GM04504 (cell line): ENCODE data around the gene SOX18.
A peak's percentile ranks its signal among the peaks of the same experiment; 100 is the strongest.

Experiments used
- DNase-seq: peaks from one replicate; pipeline ENCODE4 v3.0.0-alpha.2; 2012; ENCODE audit warnings: low read depth

SOX18 gene

DNA sequence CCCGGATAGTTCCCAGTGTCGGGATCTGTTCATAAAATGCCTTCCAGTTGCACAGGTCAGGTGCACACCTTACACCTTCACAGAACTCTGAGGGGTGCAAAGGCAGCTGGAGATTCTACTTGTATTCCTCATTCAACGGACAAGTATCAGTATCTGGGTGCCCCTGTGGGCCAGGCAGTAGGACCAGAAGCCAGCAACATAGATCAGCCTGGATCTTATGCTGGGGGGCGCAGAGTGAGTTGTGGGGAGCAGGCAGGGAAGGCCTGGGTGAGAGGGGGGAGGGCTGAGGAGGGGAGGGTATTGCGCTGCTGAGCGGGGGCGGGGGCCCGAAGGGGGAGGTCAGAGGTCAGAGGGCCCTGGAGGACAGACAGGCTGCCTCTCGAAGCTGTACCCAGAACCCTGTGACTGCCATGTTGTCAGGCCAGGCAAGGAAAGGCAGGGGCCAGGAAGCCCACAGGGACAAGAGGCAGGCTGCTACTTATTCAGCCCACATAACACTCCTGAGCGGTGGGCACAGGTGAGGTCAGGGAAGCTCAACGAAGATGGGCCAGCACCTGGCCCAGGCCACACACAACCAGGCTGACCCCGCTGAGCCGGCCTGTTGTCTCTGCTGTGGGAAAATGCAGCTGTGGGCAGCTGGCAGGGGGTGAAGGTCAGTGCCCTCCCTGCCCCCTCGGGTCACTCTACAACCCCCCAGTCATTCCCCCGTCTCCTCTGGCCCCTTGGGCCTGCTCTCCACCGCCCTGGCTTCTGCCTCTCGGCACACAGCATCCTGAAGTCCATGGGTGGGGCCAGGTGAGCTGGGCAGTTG lies 31.6 kb upstream of the SOX18 start:
- DNase-seq = no peak

- no peak for DNase-seq
Observed at GRCh38 chr20:64080013-64080812, 30.8 kb upstream of the SOX18 start, which contains the start of gene OPRL1. Gene OPRL1, plus strand, starts transcription at chr20:64080082. Its CDS starts 12,639 bp downstream, at chr20:64092721.

GRCh38 chr20:64079273-64080012 lies 30.0 kb upstream of the SOX18 start, which contains the start of gene RGS19:
Gene RGS19, minus strand, starts transcription at chr20:64079518. Its CDS starts 2,632 bp downstream, at chr20:64076886.
- peak; percentile 46 for DNase-seq

GRCh38 chr20:64078934-64079272 lies 29.5 kb upstream of the SOX18 start:
- DNase-seq = no peak

- DNase-seq = no peak
Observed at GRCh38 chr20:64077876-64078551, 28.6 kb upstream of the SOX18 start.

DNA sequence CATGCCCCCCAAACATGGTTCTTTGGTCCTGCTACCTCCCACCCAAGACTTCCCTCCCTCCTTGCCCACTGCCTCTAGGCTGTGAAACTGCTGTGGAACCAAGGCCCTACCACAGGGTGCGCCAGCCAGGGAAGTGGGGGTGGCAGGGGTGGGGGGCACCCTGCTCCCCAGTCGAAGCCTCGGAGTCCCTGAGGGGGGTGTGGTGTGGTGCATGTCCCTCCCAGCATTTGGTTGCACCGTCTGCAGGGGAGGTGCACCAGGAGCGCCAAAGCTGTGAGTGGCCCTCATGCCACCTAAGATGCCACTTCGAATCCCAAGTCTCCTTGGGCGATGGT lies 28.1 kb upstream of the SOX18 start:
- DNase-seq = no peak

DNA sequence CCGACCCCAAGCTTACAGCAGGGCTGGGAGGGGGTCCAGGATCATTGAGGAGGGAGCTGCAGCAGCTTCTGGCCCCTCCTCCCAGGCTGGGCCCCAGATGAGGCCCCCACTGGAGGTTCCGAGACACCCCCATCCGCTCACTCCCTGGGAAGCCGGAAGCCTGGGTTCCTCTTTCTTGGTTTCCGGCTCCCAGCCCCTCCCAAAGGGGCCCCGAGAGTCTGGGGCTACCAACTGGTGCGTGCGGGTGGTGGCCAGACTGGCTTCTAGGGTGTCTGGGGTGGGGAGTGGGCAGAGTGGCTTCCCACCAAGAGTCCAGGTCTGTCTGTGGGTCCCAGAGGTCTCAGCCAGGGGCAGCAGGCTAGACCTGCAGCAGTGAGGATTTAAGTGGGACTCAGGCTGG lies 27.7 kb upstream of the SOX18 start:
- DNase-seq = no peak

- no peak for DNase-seq
Observed at GRCh38 chr20:64076061-64076997, 26.9 kb upstream of the SOX18 start.

DNA sequence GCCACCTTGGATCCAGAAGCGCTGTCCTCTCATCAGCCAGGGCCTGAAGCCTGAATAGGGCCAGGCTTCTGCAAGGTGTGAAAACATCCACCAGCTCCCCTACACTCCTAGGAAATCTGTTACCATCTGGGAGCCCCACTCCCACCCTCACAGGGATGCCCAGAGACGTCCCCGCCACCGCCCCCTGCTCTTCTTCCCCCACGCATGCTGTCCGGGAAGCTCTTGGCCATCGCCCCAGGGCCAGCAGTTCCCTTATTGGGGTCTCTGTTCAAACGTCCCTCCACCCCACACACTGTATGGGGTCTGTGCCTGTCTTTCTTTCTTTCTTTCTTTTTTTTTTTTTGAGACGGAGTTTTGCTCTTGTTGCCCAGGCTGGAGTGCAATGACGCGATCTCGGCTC lies 26.1 kb upstream of the SOX18 start:
- no peak for DNase-seq

DNA sequence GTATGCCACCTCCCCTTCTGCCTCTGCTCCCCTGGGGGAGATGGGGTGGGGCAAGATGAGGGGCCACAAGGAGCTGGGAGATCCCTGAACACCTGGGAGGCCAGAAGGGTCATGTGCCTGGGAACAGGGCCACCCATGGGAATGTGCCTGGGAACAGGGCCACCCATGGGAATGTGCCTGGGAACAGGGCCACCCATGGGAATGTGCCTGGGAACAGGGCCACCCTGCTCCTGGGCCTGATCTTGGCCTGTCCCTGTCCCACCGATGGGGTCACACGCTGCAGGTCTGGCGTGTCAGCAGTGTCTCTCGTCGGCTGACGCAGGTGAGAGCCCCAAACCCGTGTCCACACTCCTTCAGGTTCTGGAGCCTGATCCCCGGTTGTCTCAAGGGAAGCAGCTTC lies 25.5 kb upstream of the SOX18 start:
- no peak for DNase-seq

- DNase-seq = no peak
Observed at GRCh38 chr20:64074184-64074789, 24.8 kb upstream of the SOX18 start.

DNA sequence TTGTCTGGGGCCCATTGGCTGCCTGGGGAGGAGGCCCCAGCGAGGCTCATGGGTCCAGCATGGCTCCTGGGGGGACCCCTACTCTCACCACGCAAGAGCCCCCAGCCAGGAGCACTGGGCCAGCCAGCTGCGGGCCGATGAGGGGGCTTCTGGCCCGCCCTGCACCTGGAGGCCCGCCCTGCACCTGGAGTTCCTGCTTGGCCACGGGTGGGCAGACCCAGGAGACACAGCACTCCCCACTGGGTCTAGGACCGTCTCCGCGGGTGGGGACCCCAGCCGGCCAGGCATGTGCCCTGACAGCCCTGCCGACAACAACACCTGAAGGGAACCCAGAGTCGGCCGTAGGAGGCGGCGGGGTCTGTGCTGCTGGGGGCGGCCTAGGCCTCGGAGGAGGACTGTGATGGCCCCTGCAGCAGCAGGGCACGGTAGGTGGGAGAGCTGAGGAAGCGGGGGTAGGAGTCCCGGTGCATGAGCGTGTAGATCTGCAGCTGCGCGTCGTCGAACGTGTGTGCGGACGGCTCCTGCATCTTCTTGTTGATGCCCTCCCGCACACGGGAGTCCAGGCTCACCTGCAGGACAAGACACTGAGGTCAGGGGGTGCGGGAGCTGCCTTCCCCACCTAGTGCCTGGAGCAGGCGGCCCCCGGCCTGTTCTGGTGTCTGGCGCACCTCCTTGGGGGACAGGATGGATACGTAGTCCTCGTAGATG lies 24.2 kb upstream of the SOX18 start:
- DNase-seq = no peak

DNA sequence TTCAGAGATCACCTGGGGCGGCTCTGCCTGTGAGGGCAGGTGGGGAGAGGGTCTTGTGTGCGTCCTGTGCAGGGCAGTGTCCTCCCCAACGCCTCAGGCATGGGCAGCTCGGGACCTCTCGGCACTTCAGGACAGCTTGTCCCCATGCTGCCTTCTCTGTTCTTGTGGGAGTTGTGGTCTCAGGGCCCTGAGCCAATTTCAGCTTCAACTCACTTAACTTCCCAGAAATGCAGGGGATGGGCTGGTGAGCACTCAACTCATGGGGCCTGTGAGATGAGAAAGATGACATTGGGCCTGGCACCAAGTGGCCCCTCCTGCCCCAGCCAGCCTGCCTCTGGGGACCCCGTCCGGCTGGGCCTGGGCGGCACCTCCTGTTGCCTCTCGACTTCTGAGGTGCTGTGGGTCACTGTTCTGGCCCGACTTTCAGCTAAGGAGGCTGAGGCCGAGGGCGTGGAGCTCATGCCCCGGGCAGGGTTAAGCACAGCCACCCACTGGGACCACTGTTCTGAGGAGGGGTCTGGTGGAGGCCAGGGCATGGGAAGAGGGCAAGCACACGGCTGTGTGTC lies 23.1 kb upstream of the SOX18 start:
- no peak for DNase-seq

- DNase-seq = no peak
Observed at GRCh38 chr20:64071341-64072332, 22.2 kb upstream of the SOX18 start.

GRCh38 chr20:64070244-64070993 lies 21.0 kb upstream of the SOX18 start:
- DNase-seq = no peak

DNA sequence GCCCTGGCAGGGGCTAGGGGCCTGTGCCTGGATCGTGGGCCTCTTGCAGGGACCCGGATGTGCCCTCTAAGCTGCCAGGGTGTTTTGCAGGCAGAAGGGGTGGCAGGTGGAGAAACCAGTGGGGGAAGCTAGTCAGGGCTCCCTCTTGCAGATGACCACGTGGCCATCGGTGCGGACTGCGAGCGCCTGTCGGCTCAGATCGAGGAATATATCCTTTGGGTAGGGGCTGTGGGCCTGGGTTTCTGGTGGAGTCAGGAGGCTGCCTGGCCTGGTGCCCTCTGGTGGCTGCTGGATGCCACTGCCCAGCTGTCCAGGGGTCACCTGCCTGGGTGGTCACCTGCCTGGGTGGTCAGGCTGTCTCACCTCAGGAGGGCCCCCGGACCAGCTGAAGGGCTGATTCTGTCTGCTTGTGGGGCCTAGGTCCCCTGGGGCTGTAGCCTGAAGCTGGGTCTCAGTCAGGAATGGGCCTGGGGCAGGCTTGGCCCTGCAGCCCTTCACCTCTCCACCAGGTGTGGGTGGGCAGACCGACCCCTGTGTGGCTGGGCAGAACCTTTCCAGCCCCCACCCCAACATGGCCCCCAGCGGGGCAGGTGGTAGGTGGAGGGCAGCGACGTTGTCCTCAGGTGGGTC lies 20.3 kb upstream of the SOX18 start:
- DNase-seq = no peak

- DNase-seq = no peak
Observed at GRCh38 chr20:64069209-64069613, 19.8 kb upstream of the SOX18 start.
